HT-29 (cell line): ENCODE measurements around the gene LIN9. TPM values are rescaled to one million over a fixed set of nuclear protein-coding genes. Genes with fewer than 3 reads are reported as not detected.
"Not testable (repeated sequence)": the region's sequence is repeated elsewhere in the genome, so short reads cannot be mapped to it uniquely, and the experiment has no call there.

Experiments
- DNase-seq: peaks from one replicate; pipeline ENCODE4 v3.0.0-alpha.2; 2015; ENCODE audit warnings: low spot score
- total RNA-seq: library from RNA; depleted of rRNA; stranded (reverse); fragments of >200 nt; shearing (Covaris generic); gene quantifications from 2 replicates; pipeline ENCODE4 v1.2.3, GENCODE V29; 2014

Gene LIN9
- total RNA-seq, 1 experiment from 2014 or later: 7.5 TPM

DNA sequence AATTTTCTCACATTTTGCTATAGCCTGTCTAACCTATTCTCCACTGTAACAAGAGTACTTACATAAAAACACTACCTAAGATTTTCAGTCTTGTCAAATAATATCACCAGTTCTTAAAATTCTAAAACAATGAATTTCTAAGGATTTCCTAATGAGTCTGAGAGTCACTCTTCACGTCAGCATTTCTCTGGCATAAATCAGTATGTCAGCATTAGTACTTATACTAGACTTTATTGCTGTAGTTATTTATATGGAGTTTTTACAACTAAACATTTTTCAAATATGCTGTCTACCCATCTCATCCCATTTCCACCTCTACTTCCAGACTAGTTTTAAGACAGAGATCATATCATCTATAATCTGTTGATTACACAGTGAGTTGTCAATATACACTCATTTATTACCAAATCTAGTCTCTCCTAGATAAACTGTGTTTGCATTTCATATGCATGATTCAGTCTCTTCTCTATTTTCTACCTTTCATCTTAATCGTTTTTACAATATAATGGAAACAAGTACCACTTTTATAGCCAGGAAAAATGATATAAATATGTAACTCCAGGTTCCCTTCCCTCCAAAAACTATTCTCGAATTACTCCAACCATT, 32.8 kb downstream of the LIN9 start:
- DNase-seq: no peak

GRCh38 chr1:226274138-226274537, 34.8 kb downstream of the LIN9 start:
- no peak for DNase-seq

- not testable (repeated sequence) for DNase-seq
Observed at GRCh38 chr1:226272233-226272902, 36.6 kb downstream of the LIN9 start.

DNA sequence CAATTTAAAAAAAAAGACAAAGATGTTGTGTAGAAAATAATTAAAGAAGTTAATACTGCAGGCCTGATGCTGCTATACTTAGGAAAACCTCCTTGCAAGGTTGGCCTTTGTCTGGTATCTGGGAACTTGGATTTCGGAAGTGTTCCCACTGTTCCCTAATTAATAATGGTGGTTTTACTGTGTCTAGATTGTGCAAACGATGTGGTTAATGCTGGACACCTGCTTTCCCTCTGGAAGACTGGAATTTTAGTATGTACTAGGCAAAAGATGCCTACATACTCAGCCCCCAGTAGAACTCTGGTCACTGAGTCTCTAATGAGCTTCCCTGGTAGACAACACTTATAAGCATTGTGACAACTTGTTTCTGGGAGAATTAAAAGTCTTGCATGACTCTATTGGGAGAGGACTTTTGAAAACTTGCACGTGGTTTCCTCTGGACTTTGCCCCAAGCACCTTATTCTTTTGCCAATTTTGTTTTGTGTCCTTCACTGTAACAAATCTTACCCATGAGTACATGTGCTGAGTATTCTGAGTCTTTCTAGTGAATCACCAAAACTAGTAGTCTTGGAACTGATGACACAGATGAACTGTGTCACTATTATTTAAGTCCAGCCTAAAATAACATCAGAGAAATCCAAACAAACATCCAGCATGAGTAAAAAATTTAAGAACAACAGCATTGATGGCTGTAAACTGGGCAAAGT, 40.4 kb downstream of the LIN9 start:
- DNase-seq: no peak

- DNase-seq: no peak
Observed at GRCh38 chr1:226261818-226262217, 47.1 kb downstream of the LIN9 start.

- DNase-seq: no peak
Observed at GRCh38 chr1:226255380-226255779, 53.6 kb downstream of the LIN9 start.

DNA sequence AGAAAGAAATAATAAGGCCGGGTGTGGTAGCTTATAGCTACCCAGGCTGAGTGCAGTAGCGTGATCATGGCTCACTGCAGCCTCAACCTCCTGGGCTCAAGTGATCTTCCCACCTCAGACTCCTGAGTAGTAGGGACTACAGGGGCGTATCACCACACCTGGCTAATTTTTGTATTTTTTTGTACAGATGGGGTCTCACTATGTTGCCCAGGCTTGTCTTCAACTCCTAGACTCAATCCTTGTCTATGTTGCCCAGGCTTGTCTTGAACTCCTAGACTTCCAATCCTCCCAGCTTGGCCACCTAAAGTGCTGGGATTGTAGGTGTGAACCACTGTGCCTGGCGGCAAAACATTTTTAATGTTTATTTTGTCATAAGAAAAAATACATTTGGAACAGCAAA, 55.0 kb downstream of the LIN9 start:
- no peak for DNase-seq

GRCh38 chr1:226252841-226253240, 56.1 kb downstream of the LIN9 start:
- DNase-seq: not testable (repeated sequence)

- DNase-seq: no peak
Observed at GRCh38 chr1:226250511-226250910, 58.5 kb downstream of the LIN9 start.

DNA sequence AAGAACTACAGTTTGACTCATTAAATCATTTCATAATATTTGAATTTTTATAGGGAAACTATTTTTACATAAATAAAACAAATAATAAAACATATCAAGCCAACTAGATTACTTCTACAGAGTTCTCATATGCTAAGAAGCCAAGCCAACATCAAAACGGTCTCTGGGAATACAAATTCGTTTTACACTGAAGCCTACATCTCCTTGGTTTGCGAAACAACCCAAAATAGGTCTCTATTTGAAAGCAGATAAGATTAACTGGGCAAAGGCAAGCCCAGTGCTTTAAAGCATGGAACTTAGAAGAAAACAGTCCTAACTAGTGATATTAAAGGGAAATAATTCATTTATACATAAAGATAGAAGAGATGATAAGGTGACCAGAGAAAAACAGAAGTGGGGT, 60.2 kb downstream of the LIN9 start:
- DNase-seq: no peak

DNA sequence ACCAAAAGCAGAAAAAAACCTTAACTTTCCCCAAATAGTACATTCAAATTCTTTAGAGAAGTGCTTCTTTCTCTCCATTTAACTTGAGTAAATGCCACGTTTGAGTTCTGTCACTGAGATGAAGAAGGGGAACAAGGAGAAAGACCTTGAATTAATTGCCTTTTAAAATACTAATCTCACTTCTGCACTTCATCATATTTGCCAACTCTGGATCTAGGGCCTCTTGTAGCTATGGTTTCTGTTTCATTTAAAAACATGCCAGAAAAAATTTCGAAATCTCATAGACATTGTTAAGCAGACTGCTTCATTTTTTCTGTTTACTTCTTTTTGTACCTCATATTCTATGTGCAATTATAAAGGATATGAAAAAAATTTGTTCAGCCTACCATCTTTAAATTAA, 60.9 kb downstream of the LIN9 start:
- DNase-seq: no peak

GRCh38 chr1:226239421-226239820, 69.5 kb downstream of the LIN9 start:
- no peak for DNase-seq

DNA sequence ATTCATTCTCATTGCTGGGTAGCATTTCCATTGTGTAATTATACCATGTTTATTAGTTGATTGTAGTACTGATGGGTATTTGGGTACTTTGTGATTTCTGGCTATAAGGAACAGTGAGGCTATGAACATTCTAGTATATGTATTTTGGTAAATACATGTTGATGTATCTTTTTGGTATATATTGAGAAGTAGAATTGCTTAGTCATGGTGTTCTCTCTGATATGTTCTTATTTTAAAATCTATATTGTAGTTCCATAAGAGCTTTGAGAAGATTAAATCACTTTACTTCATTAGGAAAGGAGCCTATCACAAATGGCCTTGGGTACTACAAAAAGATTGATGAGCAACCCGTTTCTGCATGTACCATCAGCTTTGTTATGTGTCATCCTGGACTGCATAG, 72.1 kb downstream of the LIN9 start:
- DNase-seq: no peak

- no peak for DNase-seq
Observed at GRCh38 chr1:226233806-226234205, 75.2 kb downstream of the LIN9 start.

DNA sequence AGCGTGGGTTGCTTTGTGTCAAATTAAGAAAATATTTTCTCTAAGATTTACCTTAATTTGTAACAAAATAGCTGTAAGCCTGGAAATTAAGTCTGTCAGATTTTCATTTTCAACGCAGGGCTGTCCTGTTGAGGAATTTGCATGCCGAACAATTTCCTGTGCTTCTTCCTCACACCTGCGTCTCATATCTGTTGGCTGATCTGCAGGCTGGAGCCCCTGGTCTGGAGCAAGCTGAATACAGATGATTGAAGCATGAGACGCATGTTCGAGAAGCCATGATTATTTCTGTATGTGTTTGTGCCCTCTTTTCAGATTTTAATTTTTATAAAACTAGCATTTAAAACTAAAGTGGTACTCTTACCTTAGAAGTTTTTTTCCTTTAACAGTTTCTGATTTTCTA, 75.7 kb downstream of the LIN9 start:
- no peak for DNase-seq

GRCh38 chr1:226226601-226227000, 82.4 kb downstream of the LIN9 start:
- DNase-seq: no peak

- DNase-seq: no peak
Observed at GRCh38 chr1:226223786-226224244, 85.1 kb downstream of the LIN9 start.

DNA sequence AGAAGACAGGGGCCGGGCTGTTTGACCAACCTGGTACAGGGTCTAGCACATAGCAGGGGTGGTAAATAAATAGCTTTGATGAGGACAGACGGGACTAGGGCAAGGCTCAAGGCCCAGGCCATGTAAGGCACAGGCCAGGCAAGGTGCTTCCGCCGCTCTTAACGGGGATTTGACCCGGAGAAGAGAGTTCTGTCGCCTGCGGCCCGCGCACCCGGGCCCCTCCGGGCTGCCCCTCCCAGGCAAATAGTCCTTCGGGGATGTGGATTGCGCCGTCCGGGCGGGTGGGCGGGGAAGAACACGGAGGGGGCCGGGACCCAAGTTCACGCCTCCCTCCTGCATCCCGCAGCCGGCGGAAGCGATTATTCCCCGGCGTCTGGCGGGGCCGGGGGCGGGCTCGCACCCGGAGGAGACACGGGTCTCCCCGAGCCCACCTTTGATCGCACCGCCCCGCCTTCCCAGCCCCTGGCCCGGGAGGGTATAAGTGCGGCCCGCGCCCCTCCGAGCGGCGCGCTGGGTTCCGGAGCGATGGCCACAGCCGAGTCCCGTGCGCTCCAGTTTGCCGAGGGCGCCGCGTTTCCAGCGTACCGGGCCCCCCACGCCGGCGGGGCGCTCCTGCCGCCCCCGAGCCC, 85.7 kb downstream of the LIN9 start, which contains the start of gene MIXL1:
MIXL1 (plus strand) TSS at position 508 of the 629 bp plus-strand sequence; CDS start at position 526, 18 bp downstream.
- DNase-seq: no peak

GRCh38 chr1:226222686-226223085, 86.3 kb downstream of the LIN9 start:
- no peak for DNase-seq

DNA sequence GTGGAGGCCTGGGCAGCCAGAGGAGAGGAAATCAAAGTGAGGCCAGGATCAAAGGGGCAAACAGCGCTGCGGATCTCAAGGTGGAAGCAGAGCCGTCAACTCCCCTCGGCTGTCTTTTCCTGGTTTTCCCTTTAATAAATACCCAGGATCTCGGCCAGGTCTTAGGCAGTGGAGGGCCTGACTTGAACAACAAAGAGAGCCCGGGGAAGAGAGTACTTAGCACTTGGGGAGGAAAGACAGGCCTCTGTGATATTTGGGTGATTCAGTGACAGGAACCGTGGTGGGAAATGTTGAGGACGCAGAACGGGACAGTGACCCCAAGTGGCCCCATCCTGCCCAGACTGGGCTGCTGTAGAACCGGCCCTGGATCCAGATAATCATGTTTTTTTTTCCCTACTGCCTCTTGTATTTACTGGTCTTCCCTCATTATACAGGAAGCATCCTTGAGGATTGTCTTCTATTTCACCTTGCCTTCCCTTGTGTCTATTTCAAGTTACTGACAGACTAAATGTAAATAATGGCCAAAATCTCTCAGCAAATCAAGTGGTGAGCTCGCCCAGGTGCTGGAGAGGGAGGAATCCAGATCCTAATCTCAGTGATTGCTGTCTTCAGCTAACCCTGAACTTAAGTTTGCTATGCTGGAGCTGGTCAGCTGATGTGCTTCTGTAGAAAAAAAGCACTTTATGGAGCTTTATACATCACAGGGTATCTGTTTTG, 88.3 kb downstream of the LIN9 start:
- DNase-seq: no peak

DNA sequence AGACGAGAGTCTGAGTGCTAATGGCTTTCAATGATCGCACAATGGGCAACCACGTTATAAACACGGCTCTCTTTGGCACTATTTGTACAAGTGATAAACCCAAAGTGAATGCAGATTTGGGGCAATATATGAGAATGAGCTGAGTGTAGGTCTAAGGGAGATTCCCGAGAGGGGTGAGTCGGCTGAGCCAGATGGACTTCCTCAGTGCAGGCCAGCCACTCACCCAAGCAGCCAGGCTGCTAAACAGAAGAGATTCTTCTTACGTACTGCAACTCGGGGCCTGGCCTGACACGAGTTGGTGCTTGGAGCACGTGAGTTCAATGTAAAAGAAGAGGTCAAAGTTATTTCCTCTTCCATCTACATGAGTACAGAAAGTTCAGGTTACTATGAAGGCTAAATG, 91.7 kb downstream of the LIN9 start:
- DNase-seq: no peak

GRCh38 chr1:226216056-226216455, 92.9 kb downstream of the LIN9 start:
- DNase-seq: no peak
